ENCODE results near the gene SCPEP1. TPM values are rescaled to one million over a fixed set of nuclear protein-coding genes. Genes with fewer than 3 reads are reported as not detected.
A peak's percentile ranks its signal among the peaks of the same experiment; 100 is the strongest.

SCPEP1 gene
- total RNA-seq, 1 donor: 55.6 TPM

DNA sequence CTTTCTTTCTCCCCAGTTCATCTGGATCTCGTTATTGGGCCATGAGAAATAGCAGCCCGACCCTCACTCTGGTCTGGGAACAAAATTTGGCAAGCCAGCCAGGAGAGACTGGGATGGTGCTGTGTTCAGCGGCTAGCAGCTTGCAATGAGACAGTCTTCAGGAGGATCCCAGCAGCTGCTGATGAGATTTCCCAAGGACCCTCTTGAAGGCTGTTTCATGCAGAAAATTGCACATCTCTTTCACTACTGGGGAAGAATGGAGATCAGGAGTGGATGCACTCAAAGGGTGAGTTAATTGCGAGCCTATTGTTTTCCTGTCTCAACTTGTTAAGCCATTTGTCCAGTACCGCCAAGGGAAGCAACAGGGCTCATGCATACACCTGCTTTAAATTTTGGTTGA, 11.6 kb upstream of the SCPEP1 start:
- H3K4me3 ChIP-seq (ENCODE audit: low read depth, low read length): no peak overlapping the region
- DNase-seq (ENCODE audit: low read depth): no peak
- TF ChIP-seq, protein P1, sequence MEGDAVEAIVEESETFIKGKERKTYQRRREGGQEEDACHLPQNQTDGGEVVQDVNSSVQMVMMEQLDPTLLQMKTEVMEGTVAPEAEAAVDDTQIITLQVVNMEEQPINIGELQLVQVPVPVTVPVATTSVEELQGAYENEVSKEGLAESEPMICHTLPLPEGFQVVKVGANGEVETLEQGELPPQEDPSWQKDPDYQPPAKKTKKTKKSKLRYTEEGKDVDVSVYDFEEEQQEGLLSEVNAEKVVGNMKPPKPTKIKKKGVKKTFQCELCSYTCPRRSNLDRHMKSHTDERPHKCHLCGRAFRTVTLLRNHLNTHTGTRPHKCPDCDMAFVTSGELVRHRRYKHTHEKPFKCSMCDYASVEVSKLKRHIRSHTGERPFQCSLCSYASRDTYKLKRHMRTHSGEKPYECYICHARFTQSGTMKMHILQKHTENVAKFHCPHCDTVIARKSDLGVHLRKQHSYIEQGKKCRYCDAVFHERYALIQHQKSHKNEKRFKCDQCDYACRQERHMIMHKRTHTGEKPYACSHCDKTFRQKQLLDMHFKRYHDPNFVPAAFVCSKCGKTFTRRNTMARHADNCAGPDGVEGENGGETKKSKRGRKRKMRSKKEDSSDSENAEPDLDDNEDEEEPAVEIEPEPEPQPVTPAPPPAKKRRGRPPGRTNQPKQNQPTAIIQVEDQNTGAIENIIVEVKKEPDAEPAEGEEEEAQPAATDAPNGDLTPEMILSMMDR (IDR thresholded peaks at IDR 0.05; ENCODE audit: insufficient read depth, low read length): no peak

DNA sequence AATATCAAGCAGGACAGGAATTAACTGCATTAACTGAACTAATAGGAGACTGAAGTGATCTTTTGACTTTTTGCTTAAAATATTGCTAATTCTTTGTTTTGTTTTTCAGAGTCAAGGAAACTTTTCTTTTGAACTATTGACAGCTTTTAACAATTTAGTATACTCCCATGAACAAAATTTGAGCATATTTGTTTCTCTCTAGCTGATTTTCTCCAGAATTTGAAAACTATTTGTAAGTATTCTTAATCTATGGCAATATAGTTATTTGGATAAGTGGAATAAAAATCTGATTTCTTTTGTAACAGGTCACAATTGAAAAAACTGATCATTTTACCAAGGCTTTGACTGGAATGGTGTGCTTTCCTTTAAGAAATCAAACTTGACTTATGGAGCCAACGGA, 7.0 kb upstream of the SCPEP1 start:
- no peak for DNase-seq (ENCODE audit: low read depth)
- no peak overlapping the region for H3K4me3 ChIP-seq (ENCODE audit: low read depth, low read length)
- TF ChIP-seq, protein P1 (IDR thresholded peaks at IDR 0.05; ENCODE audit: insufficient read depth, low read length): no peak

DNA sequence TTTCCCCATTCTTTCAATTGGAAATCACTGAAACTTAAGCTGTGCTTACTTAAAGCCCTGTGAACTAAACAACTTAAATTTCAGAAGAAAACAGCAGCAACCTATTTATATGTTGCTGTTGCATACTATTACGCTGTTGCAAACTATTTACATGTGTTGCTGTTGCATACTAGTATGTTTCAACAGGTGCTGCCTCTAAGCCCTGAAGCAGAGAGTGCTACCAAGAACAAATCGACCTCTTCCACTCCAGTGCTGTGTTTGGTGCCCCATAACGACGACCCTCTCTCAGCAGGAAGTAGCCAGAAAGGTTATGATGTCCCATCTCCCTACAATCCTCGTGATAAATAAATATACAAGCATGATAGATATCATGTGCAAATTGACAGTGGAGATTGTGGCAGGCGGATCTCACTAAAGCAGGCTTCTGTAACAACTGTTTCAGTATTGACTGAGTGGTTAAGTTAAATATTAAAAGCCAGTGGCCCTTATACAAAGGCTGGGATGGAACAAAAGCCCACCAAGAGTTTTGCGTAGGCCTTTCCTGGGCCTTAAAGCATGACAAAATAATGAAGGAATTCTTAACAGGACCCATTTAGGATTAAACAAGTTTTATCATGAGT, 5.7 kb upstream of the SCPEP1 start:
- DNase-seq (ENCODE audit: low read depth): no peak
- H3K4me3 ChIP-seq (ENCODE audit: low read depth, low read length): no peak overlapping the region
- TF ChIP-seq, protein P1 (IDR thresholded peaks at IDR 0.05; ENCODE audit: insufficient read depth, low read length): no peak

DNA sequence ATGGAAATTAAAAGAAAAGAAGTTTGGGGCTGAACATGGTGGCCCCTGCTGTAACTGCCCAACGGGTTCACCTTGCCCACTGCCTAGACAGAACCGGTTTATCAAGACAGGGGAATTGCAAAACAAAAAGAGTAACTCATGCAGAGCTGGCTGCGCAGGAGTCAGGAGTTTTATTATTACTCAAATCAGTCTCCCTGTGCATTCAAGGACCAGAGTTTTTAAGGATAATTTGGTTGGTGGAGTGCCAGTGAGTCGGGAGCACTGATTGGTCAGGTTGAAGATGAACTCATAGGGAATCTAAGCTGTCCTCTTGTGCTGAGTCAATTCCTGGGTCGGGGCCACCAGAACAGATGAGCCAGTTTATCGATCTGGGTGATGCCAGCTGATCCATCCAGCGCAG, 4.4 kb upstream of the SCPEP1 start:
- no peak overlapping the region for H3K4me3 ChIP-seq (ENCODE audit: low read depth, low read length)
- peak; percentile 23 for DNase-seq (ENCODE audit: low read depth)
- TF ChIP-seq, protein P1 (IDR thresholded peaks at IDR 0.05; ENCODE audit: insufficient read depth, low read length): no peak

DNA sequence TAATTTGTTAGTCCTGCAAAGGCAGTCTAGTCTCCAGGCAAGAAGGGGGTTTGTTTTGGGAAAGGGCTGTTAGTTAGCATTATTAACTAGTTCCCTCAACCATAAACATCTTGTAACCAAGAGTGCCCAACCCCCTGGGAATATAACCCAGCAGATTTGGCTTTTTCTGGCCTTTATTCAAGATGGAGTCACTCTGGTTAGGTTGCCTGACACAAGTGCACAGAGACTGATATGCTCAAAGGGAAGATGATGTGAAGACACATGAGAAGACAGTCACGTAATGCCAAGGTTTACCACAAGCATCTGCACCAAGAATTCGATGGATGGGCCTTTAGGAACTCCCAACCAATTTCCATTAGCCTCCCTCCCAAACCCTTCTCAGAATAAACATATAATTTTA, 3.9 kb upstream of the SCPEP1 start:
- H3K4me3 ChIP-seq (ENCODE audit: low read depth, low read length): no peak overlapping the region
- no peak for DNase-seq (ENCODE audit: low read depth)
- TF ChIP-seq, protein P1 (IDR thresholded peaks at IDR 0.05; ENCODE audit: insufficient read depth, low read length): no peak

DNA sequence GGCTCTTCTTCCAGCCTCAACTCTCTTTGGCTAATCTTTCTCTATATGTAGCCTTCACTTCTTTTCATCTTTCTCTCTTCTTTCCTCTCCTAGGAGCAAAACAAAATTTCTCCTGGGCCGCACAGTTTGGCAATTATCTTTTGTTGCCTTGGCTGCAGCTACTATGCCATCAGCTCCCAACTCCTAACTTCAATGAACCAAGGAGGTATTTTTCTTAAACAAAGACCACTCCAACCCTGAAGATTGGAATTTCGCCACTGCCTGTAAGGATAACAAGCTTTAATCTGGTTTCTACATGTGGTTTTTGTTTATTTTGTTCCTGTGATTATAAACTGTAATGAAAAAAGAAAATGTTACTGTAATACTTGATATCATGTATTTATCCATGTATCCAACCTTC, 2.3 kb upstream of the SCPEP1 start:
- no peak for DNase-seq (ENCODE audit: low read depth)
- H3K4me3 ChIP-seq (ENCODE audit: low read depth, low read length): no peak overlapping the region
- TF ChIP-seq, protein P1 (IDR thresholded peaks at IDR 0.05; ENCODE audit: insufficient read depth, low read length): no peak
